Pancreas (tissue), 10 donors: ENCODE results near the gene CD83. TPM values are rescaled to one million over a fixed set of nuclear protein-coding genes. Genes with fewer than 3 reads are reported as not detected.

Source experiments
- ATAC-seq, 4 donors: fragments of 200-7000 bp; cut with Tn5 transposase; one replicate each; pipeline versions ENCODE4 v1.8.0 to v1.9.1; 2020; ENCODE audit warnings: mild to moderate bottlenecking in 4 of 4, moderate library complexity in 4 of 4
- DNase-seq, 6 donors: peaks; one replicate each; pipeline ENCODE4 v3.0.0-alpha.2; 2020
- FAIRE-seq: peaks from 2 replicates; lab custom pipeline; 2012; peaks lifted over from hg19 to GRCh38; lab: Jason Lieb, UNC
- H3K27ac ChIP-seq, 4 donors: fragments of 200-600 bp; sonication (generic); 1 replicate in 3 of 4; 2 replicates in 1 of 4; pipeline versions ENCODE4 v1.5.0 to v1.8.0; 2020
- H3K27me3 ChIP-seq, 4 donors: fragments of 200-600 bp; one replicate each; pipeline ENCODE4 v1.8.0; 2021
- H3K36me3 ChIP-seq, 3 donors: fragments of 200-600 bp; sonication (generic) in 1 of 3; one replicate each; pipeline versions ENCODE4 v1.5.0 to v1.8.0; 2020 to 2021
- H3K4me1 ChIP-seq, 3 donors: fragments of 200-600 bp; one replicate each; pipeline ENCODE4 v1.8.0; 2021
- H3K4me3 ChIP-seq, 4 donors: fragments of 200-600 bp; sonication (generic) in 2 of 4; one replicate each; pipeline versions ENCODE4 v1.5.0 to v1.8.0; 2020 to 2021
- H3K9me3 ChIP-seq, 4 donors: fragments of 200-600 bp; one replicate each; pipeline ENCODE4 v1.8.0; 2021
- CTCF ChIP-seq, 4 donors: fragments of 200-600 bp; sonication (generic) in 3 of 4; IDR thresholded peaks; one replicate each; pipeline versions ENCODE4 v1.5.0 to v1.8.0; 2021; ENCODE audit warnings: antibody characterized with exemption in 4 of 4
- WGBS, 2 donors: extraction: QIAGEN DNeasy Blood & Tissue Kit; methylation state at CpG; one replicate each; pipeline ENCODE4 v1.1.7; 2013; 5-methylcytosine and 5-hydroxymethylcytosine counted together
- intact Hi-C, 3 donors: fragments of 100-400 bp; cut with DNase I; formaldehyde crosslinking; loops; one replicate each; pipeline versions ENCODE4 v1.11.1 to v1.14.2; 2022
- polyA plus RNA-seq, 2 donors: library from polyadenylated mRNA; stranded (reverse); fragments of 200-250 nt; gene quantifications; one replicate each; pipeline ENCODE4 v1.2.3, GENCODE V29; 2013
- total RNA-seq, 6 donors: library from RNA; stranded (reverse); fragmentation: NEBNext Ultra II Directional in 4 of 6; extraction: Animal tissue kit (Norgen Biotek cat#: 25700) in 4 of 6; gene quantifications; one replicate each; pipeline versions ENCODE4 v1.2.1 to v1.2.4, GENCODE V29; 2021 to 2023
- donor health status: healthy with polysubstance abuse.
- donor health status: DM: no; HTN: no; CAD: no; lungs with moderate emphysema.
- donor health status: DM: no; HTN: no; CAD: no.
- donor health status: control.
- donor health status: control.
- donor health status: Bipolar disorder and iron deficiency.
- donor health status: DM: yes; HTN: yes; CAD: no.
- donor health status: DM: no; HTN: no; CAD: no.
- donor health status: DM: no; HTN: no; CAD: no.
- donor health status: DM: yes; HTN: yes; CAD: no.

CD83 gene
- total and polyA plus RNA-seq, 8 donors = 0.72 to 5.1 (median 1.3) TPM

DNA sequence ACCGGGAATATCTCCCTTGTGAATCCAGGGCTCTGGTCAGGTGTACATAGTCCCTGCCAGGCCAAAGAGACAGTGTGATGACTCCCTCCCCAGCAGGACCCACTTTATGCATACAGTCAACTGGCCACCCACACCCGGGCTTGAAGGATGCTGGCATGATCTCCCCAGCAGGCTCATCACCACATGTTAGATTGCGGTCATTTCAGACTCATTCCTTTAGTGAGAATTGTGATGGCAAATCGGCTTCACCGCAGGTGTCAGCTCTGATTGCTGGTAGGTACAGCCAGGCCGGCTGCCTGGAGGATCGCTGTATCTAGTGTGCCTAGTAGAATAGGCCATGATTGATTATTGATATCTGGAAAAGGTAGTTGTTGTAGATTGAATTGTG lies 24.5 kb downstream of the CD83 start:
- H3K36me3 ChIP-seq = no peaks in the 10 kb centered on the region
- TF ChIP-seq CTCF (IDR thresholded peaks at IDR 0.05) = no peak
- H3K4me3 ChIP-seq = no peak overlapping the region
- no peaks in the 10 kb centered on the region for H3K4me1 ChIP-seq
- H3K27me3 ChIP-seq = no peaks in the 10 kb centered on the region
- H3K27ac ChIP-seq = no peak overlapping the region
- DNase-seq = no peak
- no peaks in the 10 kb centered on the region for H3K9me3 ChIP-seq
- FAIRE-seq = no peak
- no peak for ATAC-seq
- 85 to 92% methylated on average over 7 of the region's 7 CpGs for WGBS, 2 donors
- intact Hi-C loops = loop anchor here in 1 of 3 donors (5.0 kb wide), 1 partner anchor 235 kb away; no protein-coding TSS in a partner anchor

- Histone ChIP-seq H3K4me1 (no peaks in the 10 kb centered on the region), H3K27ac (no peak overlapping the region), H3K4me3 (no peak overlapping the region), H3K9me3 (no peaks in the 10 kb centered on the region), H3K36me3 (no peaks in the 10 kb centered on the region), H3K27me3 (no peaks in the 10 kb centered on the region)
- intact Hi-C loops = loop anchor here in 1 of 3 donors (5.0 kb wide), 1 partner anchor 235 kb away; no protein-coding TSS in a partner anchor
- DNase-seq (no peak), FAIRE-seq (no peak), ATAC-seq (no peak)
- WGBS, 2 donors = 89 to 93% methylated on average over 3 of the region's 3 CpGs
- no peak for TF ChIP-seq CTCF (IDR thresholded peaks at IDR 0.05)
These were observed 25.1 kb downstream of the CD83 start for GRCh38 chr6:14142511-14143223.

DNA sequence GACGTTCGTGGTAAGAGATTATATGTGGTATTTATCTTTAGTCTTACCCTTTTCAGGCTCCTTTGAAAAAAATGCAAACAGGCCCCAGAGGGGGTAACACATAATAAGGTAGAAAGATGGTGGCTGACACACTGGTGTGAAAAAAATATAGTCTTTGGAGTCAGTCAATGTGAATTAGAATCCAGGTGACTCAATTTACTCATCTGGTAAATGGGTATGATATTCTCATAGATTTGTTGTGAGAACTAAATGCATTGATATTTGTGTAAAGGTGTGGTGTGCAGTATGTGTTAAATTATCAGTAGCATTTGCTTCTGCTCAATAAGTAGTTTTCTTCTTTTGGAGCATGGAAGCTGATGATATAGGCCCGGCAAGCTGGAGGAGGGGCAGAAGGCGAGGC lies 25.7 kb downstream of the CD83 start:
- no peaks in the 10 kb centered on the region for H3K27me3 ChIP-seq
- H3K27ac ChIP-seq = no peak overlapping the region
- no peak for DNase-seq
- intact Hi-C loops = loop anchor here in 1 of 3 donors (5.0 kb wide), 1 partner anchor 236 kb away; no protein-coding TSS in a partner anchor
- H3K9me3 ChIP-seq = no peaks in the 10 kb centered on the region
- H3K4me1 ChIP-seq = no peaks in the 10 kb centered on the region
- no peak for TF ChIP-seq CTCF (IDR thresholded peaks at IDR 0.05)
- ATAC-seq = no peak
- H3K36me3 ChIP-seq = no peaks in the 10 kb centered on the region
- no peak for FAIRE-seq
- H3K4me3 ChIP-seq = no peak overlapping the region
- 64 to 69% methylated on average over 4 of the region's 4 CpGs for WGBS, 2 donors

GRCh38 chr6:14144678-14145113 lies 27.1 kb downstream of the CD83 start:
- TF ChIP-seq CTCF (IDR thresholded peaks at IDR 0.05) = peak; percentile 89 to 93 (median 89)
- no peak for FAIRE-seq
- Histone ChIP-seq H3K4me1 (no peaks in the 10 kb centered on the region), H3K36me3 (no peaks in the 10 kb centered on the region), H3K27me3 (no peaks in the 10 kb centered on the region), H3K4me3 (no peak overlapping the region), H3K27ac (no peak overlapping the region), H3K9me3 (no peaks in the 10 kb centered on the region)
- intact Hi-C loops = loop anchor here in 1 of 3 donors (5.0 kb wide), 1 partner anchor 237 kb away; no protein-coding TSS in a partner anchor
- 33 to 41% methylated on average over 8 of the region's 8 CpGs for WGBS, 2 donors
- DNase-seq = peak; percentile 31 to 82 (median 70)
- peak; percentile 66 to 96 (median 88) for ATAC-seq
